ENCODE data around the gene NNAT. TPM values are rescaled to one million over a fixed set of nuclear protein-coding genes. Genes with fewer than 3 reads are reported as not detected.

NNAT gene
- total RNA-seq, 1 donor from 2014 or later = 0.83 TPM

- DNase-seq = no peak
- Histone ChIP-seq H3K9me3 (no peaks in the 10 kb centered on the region), H3K36me3 (no peaks in the 10 kb centered on the region), H3K4me3 (no peak overlapping the region), H3K27me3 (ENCODE audit: low read depth) (no peaks in the 10 kb centered on the region), H3K4me1 (no peaks in the 10 kb centered on the region), H3K27ac (no peak overlapping the region)
- intact Hi-C loops (cut with DNase I) = no loop called here
- no peak for TF ChIP-seq CTCF (IDR thresholded peaks at IDR 0.05)
- no peak for ATAC-seq
Measured at GRCh38 chr20:37477041-37477440, 44.0 kb upstream of the NNAT start.

- Histone ChIP-seq H3K36me3 (no peaks in the 10 kb centered on the region), H3K4me1 (no peaks in the 10 kb centered on the region), H3K4me3 (no peak overlapping the region), H3K27me3 (ENCODE audit: low read depth) (no peaks in the 10 kb centered on the region), H3K9me3 (no peaks in the 10 kb centered on the region), H3K27ac (no peak overlapping the region)
- no peak for TF ChIP-seq CTCF (IDR thresholded peaks at IDR 0.05)
- DNase-seq (no peak), ATAC-seq (no peak)
- intact Hi-C loops (cut with DNase I) = no loop called here
Measured at GRCh38 chr20:37479266-37479665, 41.8 kb upstream of the NNAT start.

GRCh38 chr20:37479925-37480691 lies 40.9 kb upstream of the NNAT start:
- no peak for TF ChIP-seq CTCF (IDR thresholded peaks at IDR 0.05)
- no peaks in the 10 kb centered on the region for H3K4me1 ChIP-seq
- intact Hi-C loops (cut with DNase I) = no loop called here
- ATAC-seq = no peak
- no peaks in the 10 kb centered on the region for H3K9me3 ChIP-seq
- no peak overlapping the region for H3K4me3 ChIP-seq
- no peaks in the 10 kb centered on the region for H3K36me3 ChIP-seq
- no peak overlapping the region for H3K27ac ChIP-seq
- H3K27me3 ChIP-seq (ENCODE audit: low read depth) = no peaks in the 10 kb centered on the region
- no peak for DNase-seq

GRCh38 chr20:37480919-37481318 lies 40.1 kb upstream of the NNAT start:
- Histone ChIP-seq H3K27me3 (ENCODE audit: low read depth) (no peaks in the 10 kb centered on the region), H3K4me3 (no peak overlapping the region), H3K27ac (no peak overlapping the region), H3K9me3 (no peaks in the 10 kb centered on the region), H3K36me3 (no peaks in the 10 kb centered on the region), H3K4me1 (no peaks in the 10 kb centered on the region)
- no peak for DNase-seq
- no peak for TF ChIP-seq CTCF (IDR thresholded peaks at IDR 0.05)
- no peak for ATAC-seq
- intact Hi-C loops (cut with DNase I) = no loop called here

DNA sequence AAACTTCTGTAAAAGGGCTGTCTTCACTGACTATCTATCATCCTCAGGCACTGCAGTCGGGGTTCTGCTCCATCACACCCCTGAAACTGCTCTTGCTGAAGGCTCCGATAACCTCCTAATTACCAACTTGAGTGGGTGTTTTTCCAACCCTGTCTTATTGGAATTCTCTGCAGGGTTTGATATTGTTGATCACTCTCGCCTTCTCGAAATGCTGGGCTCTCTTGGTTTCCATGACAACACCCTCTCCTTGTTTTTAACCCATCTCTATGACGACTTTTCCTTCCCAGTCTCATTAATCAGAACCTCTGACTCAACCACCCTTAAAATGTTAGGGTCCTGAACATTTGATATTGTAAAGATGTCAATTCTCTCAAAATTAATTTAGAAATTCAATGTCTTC lies 39.4 kb upstream of the NNAT start:
- TF ChIP-seq CTCF (IDR thresholded peaks at IDR 0.05) = no peak
- intact Hi-C loops (cut with DNase I) = no loop called here
- H3K36me3 ChIP-seq = no peaks in the 10 kb centered on the region
- no peaks in the 10 kb centered on the region for H3K27me3 ChIP-seq (ENCODE audit: low read depth)
- DNase-seq = no peak
- H3K4me1 ChIP-seq = no peaks in the 10 kb centered on the region
- no peak overlapping the region for H3K27ac ChIP-seq
- no peaks in the 10 kb centered on the region for H3K9me3 ChIP-seq
- H3K4me3 ChIP-seq = no peak overlapping the region
- ATAC-seq = no peak
